Cerebellar cortex (tissue), 1 donor: Measurements from ENCODE around the gene GALK1.
"Not testable (repeated sequence)": the region's sequence is repeated elsewhere in the genome, so short reads cannot be mapped to it uniquely, and the experiment has no call there.

Experiments
- DNase-seq: peaks from one replicate; pipeline ENCODE4 v3.0.0-alpha.2; 2015; ENCODE audit warnings: low spot score

The GALK1 gene

DNA sequence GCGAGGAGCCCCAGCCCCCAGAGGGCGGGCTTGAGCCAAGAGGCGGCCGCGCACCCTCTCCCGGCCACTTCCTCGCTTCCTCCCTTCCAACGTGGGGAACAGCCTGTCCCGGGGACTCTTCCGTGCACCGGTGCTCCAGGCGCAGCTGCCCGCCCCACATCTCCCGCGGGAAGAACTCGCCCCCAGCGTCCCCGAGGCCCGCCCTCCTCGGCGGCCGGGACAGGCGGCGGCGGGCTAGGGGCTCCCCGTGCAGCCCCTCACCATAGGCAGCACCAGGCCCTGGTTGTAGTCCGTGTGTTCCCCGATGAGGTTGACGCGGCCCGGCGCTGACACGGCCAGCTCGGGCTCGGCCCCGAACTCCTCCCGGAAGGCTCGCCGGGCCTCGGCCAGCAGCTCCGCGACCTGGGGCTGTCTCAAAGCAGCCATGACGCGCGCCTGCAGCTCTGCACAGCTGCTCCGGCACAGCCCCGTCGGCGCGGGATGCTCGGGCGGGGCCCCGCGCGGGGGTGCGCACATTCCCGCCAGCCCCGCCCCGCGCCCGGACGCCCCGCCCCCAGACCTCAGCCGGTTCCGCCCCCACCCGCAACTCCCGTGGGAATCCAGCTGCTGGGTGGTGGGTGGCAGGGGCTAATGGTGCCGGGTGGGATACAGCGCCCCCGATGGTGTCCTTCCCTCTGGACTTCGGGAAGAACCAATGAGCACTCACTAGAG lies at the start of gene GALK1:
TSS of gene GALK1 (minus strand) at position 482 of the 711 bp plus-strand sequence. CDS start at position 426, 56 bp downstream.
- peak; percentile 49 for DNase-seq

DNA sequence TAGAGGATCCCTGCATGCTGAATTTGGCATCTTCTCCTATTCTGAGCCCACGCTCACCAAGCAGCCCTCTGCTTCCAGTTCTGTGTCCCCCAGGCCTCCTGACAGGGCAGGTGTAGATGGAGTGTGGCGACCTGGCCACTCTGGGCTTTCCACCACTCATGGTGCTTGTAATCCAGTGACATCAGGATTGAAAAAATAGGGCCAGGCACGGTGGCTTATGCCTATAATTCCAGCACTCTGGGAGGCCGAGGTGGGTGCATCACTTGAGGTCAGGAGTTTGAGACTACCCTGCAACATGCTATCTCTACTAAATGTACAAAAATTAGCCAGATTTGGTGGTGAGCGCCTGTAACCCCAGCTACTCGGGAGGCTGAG lies 49.0 kb upstream of the GALK1 start:
- no peak for DNase-seq

DNA sequence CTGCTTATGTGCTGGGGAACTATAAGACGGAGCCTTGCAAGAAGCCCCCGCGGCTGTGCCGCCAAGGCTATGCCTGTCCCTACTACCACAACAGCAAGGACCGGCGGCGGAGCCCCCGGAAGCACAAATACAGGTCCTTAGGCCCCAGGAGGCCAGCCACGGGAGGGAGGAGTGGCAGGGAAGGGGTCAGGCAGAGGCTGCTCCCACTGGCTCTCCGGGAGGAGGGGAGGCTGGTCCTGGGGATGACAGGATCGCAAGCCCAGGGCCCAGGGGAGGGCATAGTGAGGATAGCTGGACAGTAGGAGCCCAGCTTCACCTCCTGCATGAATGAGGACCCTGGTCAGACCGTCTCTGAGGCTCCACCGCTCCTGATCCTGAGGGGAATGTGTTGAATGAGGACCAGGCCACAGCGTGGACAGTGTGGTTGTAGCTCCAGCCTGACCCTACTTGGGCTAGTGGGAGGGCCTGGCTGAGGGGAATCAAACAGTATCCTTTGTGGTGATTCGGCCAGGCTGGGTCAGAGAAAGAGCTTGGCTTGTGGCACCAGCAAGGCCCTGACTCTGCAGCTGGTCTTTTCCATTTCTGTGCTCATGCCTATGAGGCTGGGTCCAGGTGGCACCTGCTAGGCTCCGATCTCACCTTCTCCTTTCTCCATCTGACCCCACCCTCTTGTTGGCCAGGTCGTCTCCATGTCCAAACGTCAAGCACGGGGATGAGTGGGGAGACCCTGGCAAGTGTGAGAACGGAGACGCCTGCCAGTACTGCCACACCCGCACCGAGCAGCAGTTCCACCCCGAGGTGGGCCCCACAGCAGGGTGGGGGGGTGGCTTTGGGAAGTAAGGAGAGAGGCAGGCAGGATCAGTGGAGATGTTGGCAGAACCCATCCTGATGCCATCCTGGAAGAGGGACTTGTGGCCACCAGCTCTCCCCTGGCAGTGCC lies 48.4 kb upstream of the GALK1 start:
- DNase-seq, result no peak

DNA sequence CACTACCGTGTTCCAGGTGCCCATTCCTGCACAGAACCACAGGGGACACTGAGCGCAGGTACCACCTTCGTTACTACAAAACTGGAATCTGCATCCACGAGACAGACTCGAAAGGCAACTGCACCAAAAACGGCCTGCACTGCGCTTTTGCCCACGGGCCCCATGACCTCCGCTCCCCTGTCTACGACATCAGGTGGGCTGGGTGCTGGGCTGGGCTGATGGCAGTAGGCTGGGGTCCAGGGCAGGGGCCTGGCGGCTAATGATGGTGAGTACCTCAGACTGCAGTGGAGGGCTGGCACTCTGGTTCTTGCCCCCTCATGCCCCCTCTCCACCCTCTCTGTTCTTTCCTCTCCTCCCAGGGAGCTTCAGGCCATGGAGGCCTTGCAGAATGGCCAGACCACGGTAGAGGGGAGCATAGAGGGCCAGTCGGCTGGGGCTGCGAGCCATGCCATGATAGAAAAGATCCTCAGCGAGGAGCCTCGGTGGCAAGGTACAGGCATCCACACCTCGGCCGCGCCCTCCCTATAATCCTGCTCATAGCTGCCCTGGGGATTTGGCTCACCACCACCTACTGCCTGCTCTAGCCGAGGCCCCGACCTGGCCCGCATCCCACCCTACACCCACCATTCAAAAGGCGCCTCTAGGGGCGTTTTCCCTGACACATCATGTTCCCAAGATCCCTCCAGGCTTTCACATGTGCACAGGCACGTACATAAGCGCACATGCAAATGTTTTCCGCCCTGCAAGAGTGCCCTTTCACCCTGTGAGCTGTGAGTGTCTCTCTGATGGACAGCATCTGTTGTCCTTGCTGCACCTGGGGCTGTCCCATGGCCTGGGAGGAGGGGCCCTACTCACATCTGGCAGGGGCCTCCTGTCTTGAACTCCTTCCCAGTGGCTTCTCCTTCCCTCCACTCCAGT lies 47.4 kb upstream of the GALK1 start:
- no peak for DNase-seq

GRCh38 chr17:75811174-75811573 lies 46.2 kb upstream of the GALK1 start:
- DNase-seq, result no peak

- not testable (repeated sequence) for DNase-seq
Measured at GRCh38 chr17:75810756-75811155, 45.8 kb upstream of the GALK1 start.

GRCh38 chr17:75810216-75810615 lies 45.2 kb upstream of the GALK1 start:
- DNase-seq, result no peak

- no peak for DNase-seq
Measured at GRCh38 chr17:75809631-75810111, 44.7 kb upstream of the GALK1 start.

DNA sequence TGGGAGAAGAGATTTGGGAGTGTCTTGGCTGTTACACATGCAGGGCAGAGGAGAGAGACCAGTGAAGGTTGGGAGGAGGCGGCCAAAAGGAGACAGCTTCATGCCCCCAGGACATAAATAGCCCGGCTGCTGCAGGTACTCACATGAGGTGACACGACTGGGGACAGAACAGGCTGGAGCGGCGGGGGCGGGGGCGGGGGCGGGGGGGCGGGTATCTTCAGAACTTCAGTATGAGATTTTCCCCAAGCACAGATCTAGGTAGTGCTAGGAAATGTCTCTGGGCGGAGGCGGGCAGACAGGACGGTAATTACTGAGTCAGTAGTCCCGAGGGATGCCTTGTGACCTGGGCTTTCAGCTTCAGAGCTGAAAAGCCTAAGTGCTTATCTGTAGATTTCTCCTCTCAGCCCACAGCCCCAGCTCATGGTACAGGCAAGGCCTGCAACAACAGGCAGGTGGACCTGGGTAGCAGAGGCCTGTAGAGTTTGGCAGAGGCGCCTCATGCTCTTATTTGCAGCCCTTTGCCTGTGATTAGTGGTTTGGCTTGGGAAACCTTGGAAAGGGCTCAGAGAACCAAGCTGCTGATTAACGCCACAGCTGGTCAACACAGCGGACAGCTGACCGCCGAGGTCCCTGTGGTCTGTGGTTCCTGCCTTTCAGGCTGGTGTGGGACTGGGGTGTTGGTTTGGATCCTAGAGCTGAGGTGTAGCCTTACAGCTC lies 44.1 kb upstream of the GALK1 start:
- DNase-seq, result peak; percentile 54

- DNase-seq, result peak; percentile 33
Measured at GRCh38 chr17:75808549-75808904, 43.5 kb upstream of the GALK1 start.

GRCh38 chr17:75807861-75808260 lies 42.9 kb upstream of the GALK1 start:
- no peak for DNase-seq

GRCh38 chr17:75806822-75807500 lies 42.0 kb upstream of the GALK1 start:
- DNase-seq, result no peak

DNA sequence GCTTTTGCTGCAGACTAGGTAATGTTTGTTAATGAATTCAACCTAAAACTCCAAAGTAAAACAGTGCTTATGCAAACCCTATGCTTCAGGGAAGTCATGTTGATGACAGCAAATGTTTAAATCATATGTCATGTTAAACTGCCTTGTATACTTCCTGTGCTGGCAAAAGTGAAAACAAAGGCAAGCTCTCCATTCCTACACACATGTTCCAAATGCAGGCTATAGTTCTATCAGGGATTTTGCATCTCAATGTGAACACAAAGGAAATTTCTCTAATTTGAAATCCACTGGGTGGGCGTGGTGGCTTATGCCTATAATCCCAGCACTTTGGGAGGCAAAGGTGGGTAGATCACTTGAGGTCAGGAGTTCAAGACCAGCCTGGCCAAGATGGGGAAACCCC lies 38.9 kb upstream of the GALK1 start:
- no peak for DNase-seq

DNA sequence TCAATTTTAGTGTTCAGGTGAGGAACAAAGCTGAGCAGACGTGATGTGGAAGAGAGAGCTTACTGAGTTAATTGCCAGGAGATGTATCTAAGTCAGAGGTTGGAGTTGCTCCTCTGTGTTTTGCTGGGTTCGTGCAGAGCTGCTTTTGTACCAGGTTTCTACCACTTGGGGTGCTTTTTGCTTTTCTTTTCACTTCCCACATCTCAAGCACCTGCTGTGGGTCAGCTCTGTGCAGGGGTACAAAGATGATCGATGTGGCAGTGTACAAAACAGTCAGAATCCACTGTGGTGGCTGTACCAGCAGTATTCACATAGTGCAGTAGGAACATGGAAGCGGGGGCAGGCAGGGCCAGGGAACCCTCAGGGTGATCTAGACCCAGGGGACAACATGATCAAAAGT lies 34.4 kb upstream of the GALK1 start:
- no peak for DNase-seq

DNA sequence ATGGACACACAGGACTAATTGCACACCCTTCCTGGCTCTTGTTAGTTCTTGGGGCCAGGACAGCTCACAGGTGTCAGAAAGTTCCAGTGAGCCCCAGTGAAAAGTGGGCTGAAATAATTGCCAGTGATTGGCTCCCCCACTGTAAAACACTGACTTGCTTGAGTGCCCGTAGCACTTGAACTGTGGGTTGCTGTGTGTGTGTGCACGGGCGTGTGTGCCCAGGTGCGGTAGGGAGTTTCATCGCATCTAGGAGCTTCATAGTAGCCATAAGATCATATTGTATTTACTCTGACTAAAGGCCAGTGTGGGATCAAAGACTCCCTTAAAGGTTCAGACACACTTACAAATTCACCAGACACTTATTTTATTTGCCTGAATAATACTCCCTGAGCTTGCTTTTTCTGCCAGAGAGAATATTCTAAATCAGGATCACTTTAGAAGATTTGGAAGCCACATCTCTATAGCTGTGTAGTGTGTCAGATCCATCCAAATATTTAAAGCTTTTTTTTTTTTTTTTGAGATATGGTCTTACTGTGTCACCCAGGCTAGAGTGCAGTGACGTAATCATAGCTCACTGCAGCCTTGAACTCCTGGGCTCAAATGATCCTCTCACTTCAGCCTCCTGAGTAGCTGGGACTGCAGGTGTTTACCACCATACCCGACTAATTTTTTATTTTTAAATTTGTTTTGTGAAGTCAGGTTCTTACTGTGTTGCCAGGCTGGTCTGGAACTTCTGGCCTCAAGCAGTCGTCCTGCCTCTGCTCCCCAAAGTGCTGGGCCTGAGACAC lies 31.0 kb upstream of the GALK1 start:
- DNase-seq, result no peak

DNA sequence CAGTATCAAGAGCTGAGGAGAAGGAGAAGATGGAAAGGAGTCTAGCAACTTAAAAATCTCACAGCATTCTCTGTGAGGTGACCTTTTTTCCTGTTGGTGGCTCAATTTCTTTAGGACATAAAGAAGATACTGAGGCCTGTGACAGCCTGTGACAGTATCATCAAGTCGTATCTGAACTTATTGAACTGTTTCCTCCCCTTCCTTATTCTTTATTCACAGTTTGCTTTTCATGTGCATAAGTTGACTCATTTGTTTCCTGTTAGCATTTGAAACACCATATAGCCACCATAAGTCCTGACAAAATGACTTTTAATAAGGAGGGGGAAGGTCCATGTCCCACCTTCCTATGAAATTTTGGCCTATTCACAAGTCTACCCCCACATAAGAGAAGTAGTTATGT lies 28.5 kb upstream of the GALK1 start:
- no peak for DNase-seq

DNA sequence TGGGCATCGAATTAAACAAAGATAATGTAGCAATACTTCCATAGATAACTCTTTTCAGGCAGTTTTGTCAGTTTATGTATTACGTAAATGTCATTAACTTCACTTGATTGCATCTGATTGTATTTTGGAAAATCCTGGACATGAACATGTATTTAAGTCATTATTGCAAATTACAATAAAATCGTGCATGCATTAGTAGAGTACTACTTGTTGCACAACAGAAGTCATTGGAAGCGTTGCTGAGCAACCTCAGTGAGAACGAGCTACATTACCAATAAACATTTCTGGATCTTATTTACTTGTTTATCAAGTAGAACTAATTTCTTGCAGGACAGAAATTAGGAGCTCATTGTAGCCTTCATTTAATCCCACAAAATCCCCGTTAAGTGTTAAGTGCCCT lies 26.3 kb upstream of the GALK1 start:
- no peak for DNase-seq

GRCh38 chr17:75785016-75785890 lies 20.3 kb upstream of the GALK1 start:
- peak; percentile 83 for DNase-seq

GRCh38 chr17:75784473-75785015 lies 19.6 kb upstream of the GALK1 start, which contains the start of gene UNK:
TSS of gene UNK (plus strand) at chr17:75784806. CDS start at chr17:75784881, 75 bp downstream.
- DNase-seq, result peak; percentile 99
